IMR-90 (cell line): ENCODE data around the gene NUDT12. TPM values are rescaled to one million over a fixed set of nuclear protein-coding genes. Genes with fewer than 3 reads are reported as not detected.

Source experiments
- ATAC-seq: fragments of 200-7000 bp; cut with Tn5 transposase; 2 replicates; pipeline ENCODE4 v1.9.1; 2020; ENCODE audit warnings: low read depth, mild to moderate bottlenecking, moderate library complexity
- BruUV-seq: library from RNA; stranded (reverse); fragments of 400-500 nt; replicated peaks from 2 replicates; lab custom pipeline; 2021; lab: Mats Ljungman, UMichigan
- CTCF ChIA-PET: fragments of 300-600 bp; formaldehyde crosslinking; extraction: SDS; loops from one replicate; lab custom pipeline; 2021; ENCODE audit warnings: antibody characterized with exemption; lab: Yijun Ruan, JAX
- POLR2A ChIA-PET: fragments of 300-600 bp; sonication (Branson Sonifier 250); formaldehyde crosslinking; loops from one replicate; lab custom pipeline; 2022; ENCODE audit warnings: antibody characterized with exemption; ENCODE audit not compliant: unreplicated experiment; lab: Charles Lee
- DNase-seq: peaks from one replicate; pipeline ENCODE4 v3.0.0; 2013
- H2AFZ ChIP-seq: replicated peaks from 2 replicates; pipeline ENCODE3; 2013; ENCODE audit warnings: low read length, mild to moderate bottlenecking; ENCODE audit not compliant: poor library complexity
- H2AK5ac ChIP-seq: 2 replicates; pipeline ENCODE4 v1.6.1; 2013; ENCODE audit warnings: low read depth, low read length, inconsistent platforms
- H2AK9ac ChIP-seq: replicated peaks from 2 replicates; pipeline ENCODE3; 2013; ENCODE audit warnings: mild to moderate bottlenecking, low read depth, low read length, moderate library complexity; ENCODE audit not compliant: poor library complexity
- H2BK120ac ChIP-seq: 2 replicates; pipeline ENCODE4 v1.6.1; 2013; ENCODE audit warnings: low read depth, low read length, inconsistent platforms
- H2BK15ac ChIP-seq: 3 replicates; pipeline ENCODE4 v1.6.1; 2013; ENCODE audit warnings: low read depth, low read length, inconsistent platforms
- H2BK20ac ChIP-seq: 2 replicates; pipeline ENCODE4 v1.6.1; 2013; ENCODE audit warnings: low read depth, mild to moderate bottlenecking, inconsistent platforms, low read length, moderate library complexity
- H2BK5ac ChIP-seq: 2 replicates; pipeline ENCODE4 v1.6.1; 2013; ENCODE audit warnings: mild to moderate bottlenecking, low read depth, low read length, inconsistent platforms; ENCODE audit not compliant: poor library complexity, severe bottlenecking
- H3K14ac ChIP-seq: replicated peaks from 2 replicates; pipeline ENCODE4 v1.6.1; 2013; ENCODE audit warnings: low read depth, low read length, inconsistent platforms
- H3K18ac ChIP-seq: 2 replicates; pipeline ENCODE4 v1.6.1; 2013; ENCODE audit warnings: low read depth, low read length, control low read depth
- H3K23ac ChIP-seq: 2 replicates; pipeline ENCODE4 v1.6.1; 2013; ENCODE audit warnings: low read depth, low read length, inconsistent platforms
- H3K27ac ChIP-seq: 2 replicates; pipeline ENCODE4 v1.5.1; 2013; ENCODE audit warnings: mild to moderate bottlenecking, control low read depth, low read length; ENCODE audit not compliant: insufficient read depth
- H3K27me3 ChIP-seq: 2 replicates; pipeline ENCODE4 v1.6.1; 2013; ENCODE audit warnings: low read length; ENCODE audit not compliant: control insufficient read depth, insufficient read depth
- H3K36me3 ChIP-seq: 2 replicates; pipeline ENCODE4 v1.6.1; 2013; ENCODE audit warnings: low read length, mixed read lengths; ENCODE audit not compliant: control insufficient read depth, insufficient read depth
- H3K4ac ChIP-seq: 2 replicates; pipeline ENCODE4 v1.6.1; 2013; ENCODE audit warnings: low read depth, low read length, inconsistent platforms
- H3K4me1 ChIP-seq: 2 replicates; pipeline ENCODE4 v1.6.1; 2013; ENCODE audit warnings: low read length, mixed read lengths; ENCODE audit not compliant: control insufficient read depth, insufficient read depth
- H3K4me2 ChIP-seq: 2 replicates; pipeline ENCODE4 v1.6.1; 2013; ENCODE audit warnings: low read depth, mild to moderate bottlenecking, control low read depth, low read length, moderate library complexity
- H3K4me3 ChIP-seq: 2 replicates; pipeline ENCODE4 v1.5.1; 2013; ENCODE audit warnings: low read depth, mild to moderate bottlenecking, control low read depth, low read length, moderate library complexity; ENCODE audit not compliant: insufficient read depth
- H3K56ac ChIP-seq: 2 replicates; pipeline ENCODE4 v1.6.1; 2013; ENCODE audit warnings: low read length, inconsistent platforms; ENCODE audit not compliant: insufficient read depth; ENCODE audit errors: extremely low read depth
- H3K79me1 ChIP-seq, 2 experiments: 2 replicates each; pipeline ENCODE4 v1.6.1; 2013; ENCODE audit warnings: low read length in 2 of 2, inconsistent platforms in 1 of 2, low read depth in 1 of 2
- H3K9ac ChIP-seq: 2 replicates; pipeline ENCODE4 v1.6.1; 2013; ENCODE audit warnings: low read depth, low read length, control low read depth
- H3K9me1 ChIP-seq: 2 replicates; pipeline ENCODE4 v1.6.1; 2013; ENCODE audit warnings: low read length, inconsistent platforms; ENCODE audit not compliant: insufficient read depth
- H3K9me3 ChIP-seq: 2 replicates; pipeline ENCODE4 v1.6.1; 2013; ENCODE audit warnings: low read length; ENCODE audit not compliant: control insufficient read depth, insufficient read depth
- H4K20me1 ChIP-seq: 2 replicates; pipeline ENCODE4 v1.6.1; 2013; ENCODE audit warnings: low read length, inconsistent platforms; ENCODE audit not compliant: insufficient read depth
- H4K5ac ChIP-seq: 2 replicates; pipeline ENCODE4 v1.6.1; 2013; ENCODE audit warnings: mild to moderate bottlenecking, low read depth, low read length, control low read depth
- H4K8ac ChIP-seq, 2 experiments: 2 replicates each; pipeline ENCODE4 v1.6.1; 2013; ENCODE audit warnings: low read depth in 2 of 2, low read length in 2 of 2, control low read depth in 1 of 2, inconsistent platforms in 1 of 2
- H4K91ac ChIP-seq: 2 replicates; pipeline ENCODE4 v1.6.1; 2013; ENCODE audit warnings: low read depth, low read length, inconsistent platforms; ENCODE audit not compliant: insufficient read depth
- BHLHE40 ChIP-seq: fragments of 150-350 bp; IDR thresholded peaks from 2 replicates; pipeline ENCODE4 v1.6.1; 2016; ENCODE audit warnings: mild to moderate bottlenecking, low read depth, low read length
- CEBPB ChIP-seq: IDR thresholded peaks from 2 replicates; pipeline ENCODE4 v1.6.1; 2012; ENCODE audit warnings: low read depth, low read length, improper control_type of control experiment
- CHD1 ChIP-seq: IDR thresholded peaks from 2 replicates; pipeline ENCODE4 v1.6.1; 2012; ENCODE audit warnings: low read depth, low read length, improper control_type of control experiment
- FOS ChIP-seq: fragments of 150-350 bp; IDR thresholded peaks from 2 replicates; pipeline ENCODE4 v1.6.1; 2016; ENCODE audit warnings: low read depth, low read length
- POLR2A ChIP-seq: IDR thresholded peaks from 2 replicates; pipeline ENCODE4 v1.6.1; 2012; ENCODE audit warnings: mild to moderate bottlenecking, low read depth, low read length
- RAD21 ChIP-seq: IDR thresholded peaks from 2 replicates; pipeline ENCODE4 v1.6.1; 2012; ENCODE audit warnings: low read length, improper control_type of control experiment
- RFX5 ChIP-seq: IDR thresholded peaks from 2 replicates; pipeline ENCODE4 v1.8.0; 2012; ENCODE audit warnings: low read depth, mild to moderate bottlenecking, low read length, moderate library complexity
- WGBS, 2 experiments: methylation state at CpG; one replicate each; pipeline versions ENCODE4 v1.1.5 to v1.1.7; 2013; ENCODE audit warnings: missing lambda C conversion rate in 2 of 2; ENCODE audit not compliant: insufficient read length in 1 of 2; ENCODE audit errors: extremely low coverage in 2 of 2; 5-methylcytosine and 5-hydroxymethylcytosine counted together
- dilution Hi-C: fragments of 300-500 bp; cut with HindIII; formaldehyde crosslinking; loops from one replicate; pipeline ENCODE4 v1.14.3; 2018; ENCODE audit warnings: low sequenced_read_pairs; ENCODE audit not compliant: unreplicated experiment
- in situ Hi-C: fragments of 300-500 bp; cut with MboI; formaldehyde crosslinking; loops from 3 replicates; pipeline ENCODE4 v1.14.3; 2019; ENCODE audit warnings: low sequenced_read_pairs, inconsistent platforms, mixed read lengths
- intact Hi-C: fragments of 100-400 bp; cut with micrococcal nuclease; formaldehyde crosslinking; loops from 2 replicates; pipeline ENCODE4 v1.10.0; 2022
- polyA plus RNA-seq, 3 experiments: library from polyadenylated mRNA; depleted of rRNA; stranded (reverse); fragments of >200 nt; gene quantifications; 2 replicates each; pipeline ENCODE4 v1.2.3, GENCODE V29; 2012; ENCODE audit warnings: low replicate concordance in 1 of 3
- total RNA-seq: library from RNA; depleted of rRNA; stranded (reverse); fragments of >200 nt; gene quantifications from 2 replicates; pipeline ENCODE4 v1.2.3, GENCODE V29; 2012
- TF ChIP-seq, protein P1 (sequence below): conservative IDR thresholded peaks from 2 replicates; pipeline ENCODE4 v1.5.1; 2012; ENCODE audit warnings: mild to moderate bottlenecking, low read depth, low read length, improper control_type of control experiment
- TF ChIP-seq, protein P2 (sequence below): fragments of 150-350 bp; IDR thresholded peaks from 2 replicates; pipeline ENCODE4 v1.6.1; 2016; ENCODE audit warnings: low read depth, mild to moderate bottlenecking, low read length, moderate library complexity, borderline replicate concordance

NUDT12 gene
- total and polyA plus RNA-seq, 2 of the 4 experiments (the other 2 are of a cell fraction): 3.7 to 5.9 TPM

DNA sequence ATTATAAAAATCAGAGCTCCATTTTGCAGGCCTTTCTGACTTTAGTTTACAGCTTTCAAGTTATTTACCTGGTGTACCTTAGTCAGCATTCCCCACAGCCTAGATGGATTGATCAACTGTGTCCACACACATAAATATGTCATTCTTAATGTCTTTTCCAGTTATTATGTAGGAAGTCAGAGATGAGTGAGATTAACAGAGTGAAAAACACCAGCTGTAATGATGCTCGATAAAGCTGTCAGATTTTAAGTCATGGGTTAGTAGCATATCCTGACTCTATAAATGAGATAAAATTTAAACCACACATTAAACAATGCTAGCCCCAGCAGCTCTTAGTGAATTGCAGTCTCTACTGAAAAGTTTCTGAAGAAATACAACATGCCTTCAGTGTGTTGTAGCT lies 48.9 kb downstream of the NUDT12 start:
- H4K91ac ChIP-seq: no peak overlapping the region
- H3K18ac ChIP-seq: no peak overlapping the region
- intact Hi-C loops (no loop called here), dilution Hi-C loops (no loop called here), in situ Hi-C loops (no loop called here)
- no peak for DNase-seq
- no CpG with 5 or more reads among the region's 1 CpG for WGBS, 2 experiments
- no peak overlapping the region for H3K4me3 ChIP-seq
- H3K9me1 ChIP-seq: no peaks in the 10 kb centered on the region
- H2AFZ ChIP-seq: no peak overlapping the region
- H3K14ac ChIP-seq: no peak overlapping the region
- H3K27me3 ChIP-seq: peaks cover 2% of the 10 kb centered on the region; the same call in 1 of the 2 replicates
- no peak overlapping the region for H3K4me2 ChIP-seq
- no peak overlapping the region for H3K4ac ChIP-seq
- no peak overlapping the region for H3K23ac ChIP-seq
- H4K8ac ChIP-seq: no peak overlapping the region
- H2BK20ac ChIP-seq: no peak overlapping the region
- CTCF ChIA-PET: no interaction called here
- no peaks in the 10 kb centered on the region for H3K36me3 ChIP-seq
- no peak overlapping the region for H2AK9ac ChIP-seq
- no peak overlapping the region for H2BK5ac ChIP-seq
- H4K5ac ChIP-seq: no peak overlapping the region
- no peaks in the 10 kb centered on the region for H4K20me1 ChIP-seq
- ATAC-seq: no peak
- H3K79me1 ChIP-seq: no peaks in the 10 kb centered on the region
- TF ChIP-seq, protein P1, sequence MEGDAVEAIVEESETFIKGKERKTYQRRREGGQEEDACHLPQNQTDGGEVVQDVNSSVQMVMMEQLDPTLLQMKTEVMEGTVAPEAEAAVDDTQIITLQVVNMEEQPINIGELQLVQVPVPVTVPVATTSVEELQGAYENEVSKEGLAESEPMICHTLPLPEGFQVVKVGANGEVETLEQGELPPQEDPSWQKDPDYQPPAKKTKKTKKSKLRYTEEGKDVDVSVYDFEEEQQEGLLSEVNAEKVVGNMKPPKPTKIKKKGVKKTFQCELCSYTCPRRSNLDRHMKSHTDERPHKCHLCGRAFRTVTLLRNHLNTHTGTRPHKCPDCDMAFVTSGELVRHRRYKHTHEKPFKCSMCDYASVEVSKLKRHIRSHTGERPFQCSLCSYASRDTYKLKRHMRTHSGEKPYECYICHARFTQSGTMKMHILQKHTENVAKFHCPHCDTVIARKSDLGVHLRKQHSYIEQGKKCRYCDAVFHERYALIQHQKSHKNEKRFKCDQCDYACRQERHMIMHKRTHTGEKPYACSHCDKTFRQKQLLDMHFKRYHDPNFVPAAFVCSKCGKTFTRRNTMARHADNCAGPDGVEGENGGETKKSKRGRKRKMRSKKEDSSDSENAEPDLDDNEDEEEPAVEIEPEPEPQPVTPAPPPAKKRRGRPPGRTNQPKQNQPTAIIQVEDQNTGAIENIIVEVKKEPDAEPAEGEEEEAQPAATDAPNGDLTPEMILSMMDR: no peak
- TF ChIP-seq, protein P2, sequence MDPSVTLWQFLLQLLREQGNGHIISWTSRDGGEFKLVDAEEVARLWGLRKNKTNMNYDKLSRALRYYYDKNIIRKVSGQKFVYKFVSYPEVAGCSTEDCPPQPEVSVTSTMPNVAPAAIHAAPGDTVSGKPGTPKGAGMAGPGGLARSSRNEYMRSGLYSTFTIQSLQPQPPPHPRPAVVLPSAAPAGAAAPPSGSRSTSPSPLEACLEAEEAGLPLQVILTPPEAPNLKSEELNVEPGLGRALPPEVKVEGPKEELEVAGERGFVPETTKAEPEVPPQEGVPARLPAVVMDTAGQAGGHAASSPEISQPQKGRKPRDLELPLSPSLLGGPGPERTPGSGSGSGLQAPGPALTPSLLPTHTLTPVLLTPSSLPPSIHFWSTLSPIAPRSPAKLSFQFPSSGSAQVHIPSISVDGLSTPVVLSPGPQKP: no peak
- TF ChIP-seq RFX5 (no peak), BHLHE40 (no peak), CHD1 (no peak), POLR2A (no peak), RAD21 (no peak), FOS (no peak), CEBPB (no peak)
- H2AK5ac ChIP-seq: no peak overlapping the region
- no TSS peak for BruUV-seq
- H3K9me3 ChIP-seq: no peaks in the 10 kb centered on the region
- no peak overlapping the region for H2BK15ac ChIP-seq
- H3K9ac ChIP-seq: no peak overlapping the region
- H2BK120ac ChIP-seq: no peak overlapping the region
- no peak overlapping the region for H3K27ac ChIP-seq
- POLR2A ChIA-PET: no interaction called here
- no peaks in the 10 kb centered on the region for H3K4me1 ChIP-seq
- no peak overlapping the region for H3K56ac ChIP-seq
